ENCODE data around the gene CDH10.

Gene CDH10

GRCh38 chr5:24505258-24505657 lies 139.5 kb downstream of the CDH10 start:
- no peaks in the 10 kb centered on the region for H3K4me1 ChIP-seq (ENCODE audit: control insufficient read depth in 5 of 5, insufficient read depth in 5 of 5, low read length in 5 of 5)
- H3K4me3 ChIP-seq (ENCODE audit: low read depth in 1 of 5, low read length in 5 of 5), result no peak overlapping the region
- no peak overlapping the region for H3K9ac ChIP-seq (ENCODE audit: low read length in 5 of 5)
- H3K27ac ChIP-seq (ENCODE audit: low read depth, low read length), result no peak overlapping the region
- no peaks in the 10 kb centered on the region for H3K9me3 ChIP-seq (ENCODE audit: control insufficient read depth in 5 of 5, low read length in 5 of 5)
- no peaks in the 10 kb centered on the region for H3K36me3 ChIP-seq (ENCODE audit: control insufficient read depth in 5 of 5, insufficient read depth in 5 of 5, low read length in 5 of 5)
- H3K27me3 ChIP-seq (ENCODE audit: control insufficient read depth in 5 of 5, insufficient read depth in 4 of 5, low read length in 5 of 5), result no peaks in the 10 kb centered on the region

- H3K9me3 ChIP-seq (ENCODE audit: control insufficient read depth in 5 of 5, low read length in 5 of 5), result no peaks in the 10 kb centered on the region
- no peaks in the 10 kb centered on the region for H3K27me3 ChIP-seq (ENCODE audit: control insufficient read depth in 5 of 5, insufficient read depth in 4 of 5, low read length in 5 of 5)
- no peak overlapping the region for H3K27ac ChIP-seq (ENCODE audit: low read depth, low read length)
- no peak overlapping the region for H3K4me3 ChIP-seq (ENCODE audit: low read depth in 1 of 5, low read length in 5 of 5)
- no peaks in the 10 kb centered on the region for H3K36me3 ChIP-seq (ENCODE audit: control insufficient read depth in 5 of 5, insufficient read depth in 5 of 5, low read length in 5 of 5)
- no peak overlapping the region for H3K9ac ChIP-seq (ENCODE audit: low read length in 5 of 5)
- no peaks in the 10 kb centered on the region for H3K4me1 ChIP-seq (ENCODE audit: control insufficient read depth in 5 of 5, insufficient read depth in 5 of 5, low read length in 5 of 5)
Measured at GRCh38 chr5:24497591-24498157, 147.1 kb downstream of the CDH10 start.

- H3K27ac ChIP-seq (ENCODE audit: low read depth, low read length), result no peak overlapping the region
- no peak overlapping the region for H3K9ac ChIP-seq (ENCODE audit: low read length in 5 of 5)
- H3K4me1 ChIP-seq (ENCODE audit: control insufficient read depth in 5 of 5, insufficient read depth in 5 of 5, low read length in 5 of 5), result no peaks in the 10 kb centered on the region
- no peaks in the 10 kb centered on the region for H3K27me3 ChIP-seq (ENCODE audit: control insufficient read depth in 5 of 5, insufficient read depth in 4 of 5, low read length in 5 of 5)
- no peaks in the 10 kb centered on the region for H3K36me3 ChIP-seq (ENCODE audit: control insufficient read depth in 5 of 5, insufficient read depth in 5 of 5, low read length in 5 of 5)
- H3K4me3 ChIP-seq (ENCODE audit: low read depth in 1 of 5, low read length in 5 of 5), result no peak overlapping the region
- no peaks in the 10 kb centered on the region for H3K9me3 ChIP-seq (ENCODE audit: control insufficient read depth in 5 of 5, low read length in 5 of 5)
Measured at GRCh38 chr5:24497145-24497544, 147.6 kb downstream of the CDH10 start.

GRCh38 chr5:24496268-24496667 lies 148.5 kb downstream of the CDH10 start:
- Histone ChIP-seq H3K36me3 (ENCODE audit: control insufficient read depth in 5 of 5, insufficient read depth in 5 of 5, low read length in 5 of 5) (no peaks in the 10 kb centered on the region), H3K27me3 (ENCODE audit: control insufficient read depth in 5 of 5, insufficient read depth in 4 of 5, low read length in 5 of 5) (no peaks in the 10 kb centered on the region), H3K9ac (ENCODE audit: low read length in 5 of 5) (no peak overlapping the region), H3K4me3 (ENCODE audit: low read depth in 1 of 5, low read length in 5 of 5) (no peak overlapping the region), H3K27ac (ENCODE audit: low read depth, low read length) (no peak overlapping the region), H3K4me1 (ENCODE audit: control insufficient read depth in 5 of 5, insufficient read depth in 5 of 5, low read length in 5 of 5) (no peaks in the 10 kb centered on the region), H3K9me3 (ENCODE audit: control insufficient read depth in 5 of 5, low read length in 5 of 5) (no peaks in the 10 kb centered on the region)

GRCh38 chr5:24492229-24492628 lies 152.5 kb downstream of the CDH10 start:
- Histone ChIP-seq H3K4me1 (ENCODE audit: control insufficient read depth in 5 of 5, insufficient read depth in 5 of 5, low read length in 5 of 5) (no peaks in the 10 kb centered on the region), H3K9me3 (ENCODE audit: control insufficient read depth in 5 of 5, low read length in 5 of 5) (no peaks in the 10 kb centered on the region), H3K4me3 (ENCODE audit: low read depth in 1 of 5, low read length in 5 of 5) (no peak overlapping the region), H3K36me3 (ENCODE audit: control insufficient read depth in 5 of 5, insufficient read depth in 5 of 5, low read length in 5 of 5) (no peaks in the 10 kb centered on the region), H3K9ac (ENCODE audit: low read length in 5 of 5) (no peak overlapping the region), H3K27me3 (ENCODE audit: control insufficient read depth in 5 of 5, insufficient read depth in 4 of 5, low read length in 5 of 5) (no peaks in the 10 kb centered on the region), H3K27ac (ENCODE audit: low read depth, low read length) (no peak overlapping the region)

GRCh38 chr5:24491490-24491889 lies 153.3 kb downstream of the CDH10 start:
- Histone ChIP-seq H3K27ac (ENCODE audit: low read depth, low read length) (no peak overlapping the region), H3K4me3 (ENCODE audit: low read depth in 1 of 5, low read length in 5 of 5) (no peak overlapping the region), H3K9ac (ENCODE audit: low read length in 5 of 5) (no peak overlapping the region), H3K27me3 (ENCODE audit: control insufficient read depth in 5 of 5, insufficient read depth in 4 of 5, low read length in 5 of 5) (no peaks in the 10 kb centered on the region), H3K36me3 (ENCODE audit: control insufficient read depth in 5 of 5, insufficient read depth in 5 of 5, low read length in 5 of 5) (no peaks in the 10 kb centered on the region), H3K9me3 (ENCODE audit: control insufficient read depth in 5 of 5, low read length in 5 of 5) (no peaks in the 10 kb centered on the region), H3K4me1 (ENCODE audit: control insufficient read depth in 5 of 5, insufficient read depth in 5 of 5, low read length in 5 of 5) (no peaks in the 10 kb centered on the region)

- H3K9ac ChIP-seq (ENCODE audit: low read length in 5 of 5), result no peak overlapping the region
- no peak overlapping the region for H3K27ac ChIP-seq (ENCODE audit: low read depth, low read length)
Measured at GRCh38 chr5:24487368-24488229, 157.2 kb downstream of the CDH10 start.

GRCh38 chr5:24480952-24481351 lies 163.8 kb downstream of the CDH10 start:
- no peaks in the 10 kb centered on the region for H3K4me1 ChIP-seq (ENCODE audit: control insufficient read depth in 5 of 5, insufficient read depth in 5 of 5, low read length in 5 of 5)
- H3K27me3 ChIP-seq (ENCODE audit: control insufficient read depth in 5 of 5, insufficient read depth in 4 of 5, low read length in 5 of 5), result no peaks in the 10 kb centered on the region
- H3K9me3 ChIP-seq (ENCODE audit: control insufficient read depth in 5 of 5, low read length in 5 of 5), result no peaks in the 10 kb centered on the region
- no peak overlapping the region for H3K27ac ChIP-seq (ENCODE audit: low read depth, low read length)
- no peaks in the 10 kb centered on the region for H3K36me3 ChIP-seq (ENCODE audit: control insufficient read depth in 5 of 5, insufficient read depth in 5 of 5, low read length in 5 of 5)
- no peak overlapping the region for H3K4me3 ChIP-seq (ENCODE audit: low read depth in 1 of 5, low read length in 5 of 5)
- H3K9ac ChIP-seq (ENCODE audit: low read length in 5 of 5), result no peak overlapping the region

More at GRCh38 chr5:24487368-24488229, 157.2 kb downstream of the CDH10 start:
- Histone ChIP-seq H3K4me1 (ENCODE audit: control insufficient read depth in 5 of 5, insufficient read depth in 5 of 5, low read length in 5 of 5) (no peaks in the 10 kb centered on the region), H3K27me3 (ENCODE audit: control insufficient read depth in 5 of 5, insufficient read depth in 4 of 5, low read length in 5 of 5) (no peaks in the 10 kb centered on the region), H3K9me3 (ENCODE audit: control insufficient read depth in 5 of 5, low read length in 5 of 5) (no peaks in the 10 kb centered on the region), H3K4me3 (ENCODE audit: low read depth in 1 of 5, low read length in 5 of 5) (no peak overlapping the region), H3K36me3 (ENCODE audit: control insufficient read depth in 5 of 5, insufficient read depth in 5 of 5, low read length in 5 of 5) (no peaks in the 10 kb centered on the region)

- Histone ChIP-seq H3K27me3 (ENCODE audit: control insufficient read depth in 5 of 5, insufficient read depth in 4 of 5, low read length in 5 of 5) (no peaks in the 10 kb centered on the region), H3K9ac (ENCODE audit: low read length in 5 of 5) (no peak overlapping the region), H3K27ac (ENCODE audit: low read depth, low read length) (no peak overlapping the region), H3K4me1 (ENCODE audit: control insufficient read depth in 5 of 5, insufficient read depth in 5 of 5, low read length in 5 of 5) (no peaks in the 10 kb centered on the region), H3K9me3 (ENCODE audit: control insufficient read depth in 5 of 5, low read length in 5 of 5) (peaks cover 0 to 3% (median 0%) of the 10 kb centered on the region in 5 donors), H3K36me3 (ENCODE audit: control insufficient read depth in 5 of 5, insufficient read depth in 5 of 5, low read length in 5 of 5) (no peaks in the 10 kb centered on the region), H3K4me3 (ENCODE audit: low read depth in 1 of 5, low read length in 5 of 5) (no peak overlapping the region)
Measured at GRCh38 chr5:24477958-24478357, 166.8 kb downstream of the CDH10 start.

GRCh38 chr5:24475101-24475500 lies 169.7 kb downstream of the CDH10 start:
- Histone ChIP-seq H3K9me3 (ENCODE audit: control insufficient read depth in 5 of 5, low read length in 5 of 5) (peaks cover 0 to 3% (median 0%) of the 10 kb centered on the region in 5 donors), H3K9ac (ENCODE audit: low read length in 5 of 5) (no peak overlapping the region), H3K4me1 (ENCODE audit: control insufficient read depth in 5 of 5, insufficient read depth in 5 of 5, low read length in 5 of 5) (no peaks in the 10 kb centered on the region), H3K27me3 (ENCODE audit: control insufficient read depth in 5 of 5, insufficient read depth in 4 of 5, low read length in 5 of 5) (no peaks in the 10 kb centered on the region), H3K27ac (ENCODE audit: low read depth, low read length) (no peak overlapping the region), H3K4me3 (ENCODE audit: low read depth in 1 of 5, low read length in 5 of 5) (no peak overlapping the region), H3K36me3 (ENCODE audit: control insufficient read depth in 5 of 5, insufficient read depth in 5 of 5, low read length in 5 of 5) (no peaks in the 10 kb centered on the region)
